H1 (cell line): ENCODE measurements around the gene AQP7.

Source experiments
- ASH2L ChIP-seq: fragments of 200-600, 300-600 bp; sonication (generic); IDR thresholded peaks from one replicate; pipeline ENCODE4 v1.7.1; 2017; ENCODE audit warnings: low read length
- POLR2A ChIP-seq, 2 experiments: IDR thresholded peaks; 1 replicate in 1 of 2; 2 replicates in 1 of 2; pipeline ENCODE4 v1.6.1; 2011; ENCODE audit warnings: low read depth in 2 of 2, low read length in 2 of 2, mild to moderate bottlenecking in 2 of 2; ENCODE audit errors: control extremely low read depth in 1 of 2
- RNF2 ChIP-seq: fragments of 200-900, 300-1000 bp; sonication (generic); IDR thresholded peaks from 2 replicates; pipeline ENCODE4 v1.7.1; 2016; ENCODE audit warnings: borderline replicate concordance, low read depth, mild to moderate bottlenecking, antibody characterized with exemption, low read length; ENCODE audit not compliant: poor library complexity, severe bottlenecking; ENCODE audit errors: missing control alignments
- USF2 ChIP-seq: IDR thresholded peaks from 2 replicates; pipeline ENCODE4 v1.6.1; 2011; ENCODE audit warnings: low read length, improper control_type of control experiment

- no peak for TF ChIP-seq RNF2
- TF ChIP-seq POLR2A (IDR thresholded peaks at IDR 0.05; ENCODE audit: control extremely low read depth in 1 of 2, low read depth in 2 of 2, low read length in 2 of 2): no peak
- no peak for TF ChIP-seq ASH2L
- TF ChIP-seq USF2: no peak
These were observed 17.4 kb upstream of the AQP7 start for GRCh38 chr9:33419708-33420303.
